Measurements from ENCODE around the gene PTPRC.

PTPRC gene

GRCh38 chr1:198648592-198648991 is 9.8 kb downstream of the PTPRC start (continued):
- no peak for TF ChIP-seq PRDM10 (tag by site-specific recombination; IDR thresholded peaks at IDR 0.05)
- TF ChIP-seq ZBTB6 (tag by site-specific recombination; IDR thresholded peaks at IDR 0.05): no peak

- Histone ChIP-seq H3K27ac (ENCODE audit: extremely low read depth, low read depth, low read length) (no peak overlapping the region), H3K4me3 (ENCODE audit: low read depth, low read length) (no peak overlapping the region), H3K36me3 (ENCODE audit: control insufficient read depth in 2 of 2, insufficient read depth in 1 of 2, low read length in 2 of 2) (no peaks in the 10 kb centered on the region), H3K4me1 (ENCODE audit: control insufficient read depth, insufficient read depth, low read length) (no peaks in the 10 kb centered on the region), H3K9me3 (ENCODE audit: control insufficient read depth, insufficient read depth, low read depth, low read length) (no peaks in the 10 kb centered on the region)
- TF ChIP-seq MZF1 (tag by site-specific recombination; IDR thresholded peaks at IDR 0.05; ENCODE audit: borderline replicate concordance): no peak
- no peak for TF ChIP-seq ZNF580 (tag by site-specific recombination; IDR thresholded peaks at IDR 0.05)
- no peak for TF ChIP-seq ZNF623 (tag by site-specific recombination; IDR thresholded peaks at IDR 0.05)
- TF ChIP-seq ZNF658 (tag by site-specific recombination; IDR thresholded peaks at IDR 0.05): no peak
- TF ChIP-seq GLI2 (tag by site-specific recombination; IDR thresholded peaks at IDR 0.05; ENCODE audit: borderline replicate concordance, low read depth): no peak
- TF ChIP-seq ZBTB48 (tag by site-specific recombination; IDR thresholded peaks at IDR 0.05): no peak
- no peak for TF ChIP-seq BCL11B (tag by site-specific recombination; IDR thresholded peaks at IDR 0.05; ENCODE audit: low read depth)
- TF ChIP-seq ZSCAN30 (tag by site-specific recombination; IDR thresholded peaks at IDR 0.05): no peak
- TF ChIP-seq FEZF1 (tag by site-specific recombination; IDR thresholded peaks at IDR 0.05): no peak
- no peak for TF ChIP-seq ZNF37A (tag by site-specific recombination; IDR thresholded peaks at IDR 0.05)
- no peak for TF ChIP-seq KLF17 (tag by site-specific recombination; IDR thresholded peaks at IDR 0.05)
- ChIA-PET POLR2A (no interaction called here), CTCF (interaction anchor here (0.6 kb wide), 1 partner anchor 672 kb away, joined by 5 read pairs; no protein-coding TSS in a partner anchor)
Observed at GRCh38 chr1:198649232-198649967, 10.6 kb downstream of the PTPRC start.

GRCh38 chr1:198649968-198650338 is 11.1 kb downstream of the PTPRC start:
- Histone ChIP-seq H3K9me3 (ENCODE audit: control insufficient read depth, insufficient read depth, low read depth, low read length) (no peaks in the 10 kb centered on the region), H3K27ac (ENCODE audit: extremely low read depth, low read depth, low read length) (no peak overlapping the region), H3K4me1 (ENCODE audit: control insufficient read depth, insufficient read depth, low read length) (no peaks in the 10 kb centered on the region), H3K36me3 (ENCODE audit: control insufficient read depth in 2 of 2, insufficient read depth in 1 of 2, low read length in 2 of 2) (no peaks in the 10 kb centered on the region), H3K4me3 (ENCODE audit: low read depth, low read length) (no peak overlapping the region)
- no peak for TF ChIP-seq KLF16 (tag by site-specific recombination; IDR thresholded peaks at IDR 0.05)
- TF ChIP-seq ZNF585B (tag by site-specific recombination; IDR thresholded peaks at IDR 0.05): no peak
- no peak for TF ChIP-seq BCL11A (tag by site-specific recombination; IDR thresholded peaks at IDR 0.05; ENCODE audit: low read depth)
- no peak for TF ChIP-seq ZNF510 (tag by site-specific recombination; IDR thresholded peaks at IDR 0.05; ENCODE audit: insufficient replicate concordance)
- TF ChIP-seq ZSCAN30 (tag by site-specific recombination; IDR thresholded peaks at IDR 0.05): no peak
- no peak for TF ChIP-seq HIC1 (tag by site-specific recombination; IDR thresholded peaks at IDR 0.05)
- POLR2A ChIA-PET: no interaction called here
- CTCF ChIA-PET: interaction anchor here (0.6 kb wide), 1 partner anchor 673 kb away, joined by 5 read pairs; no protein-coding TSS in a partner anchor
